GM12872 (cell line): ENCODE measurements around the gene LNX1.

Source experiments
- TF ChIP-seq, protein P1 (sequence below): IDR thresholded peaks from 3 replicates; pipeline ENCODE4 v1.5.1; 2011; ENCODE audit warnings: low read depth, mild to moderate bottlenecking, low read length, moderate library complexity; ENCODE audit not compliant: insufficient read depth

The LNX1 gene

DNA sequence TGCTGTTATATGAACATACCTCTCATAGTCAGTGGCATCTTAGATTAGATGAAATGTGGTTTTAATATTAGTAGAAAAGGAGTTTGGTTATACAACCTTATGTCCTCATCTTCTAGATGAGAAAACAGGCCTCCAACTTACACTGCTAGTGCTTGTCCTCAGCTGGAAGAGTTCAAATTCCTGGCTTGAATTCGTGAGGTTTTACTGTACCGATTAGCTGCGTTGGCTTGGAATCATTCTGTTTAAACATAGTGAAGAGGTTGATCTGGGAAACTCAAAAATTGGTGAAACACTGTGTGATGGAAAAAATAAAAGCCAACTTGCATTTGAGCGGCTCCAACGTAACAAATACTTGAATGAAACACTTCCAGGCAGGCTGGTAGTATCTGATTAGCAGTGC is 81.0 kb downstream of the LNX1 start:
- TF ChIP-seq, protein P1, sequence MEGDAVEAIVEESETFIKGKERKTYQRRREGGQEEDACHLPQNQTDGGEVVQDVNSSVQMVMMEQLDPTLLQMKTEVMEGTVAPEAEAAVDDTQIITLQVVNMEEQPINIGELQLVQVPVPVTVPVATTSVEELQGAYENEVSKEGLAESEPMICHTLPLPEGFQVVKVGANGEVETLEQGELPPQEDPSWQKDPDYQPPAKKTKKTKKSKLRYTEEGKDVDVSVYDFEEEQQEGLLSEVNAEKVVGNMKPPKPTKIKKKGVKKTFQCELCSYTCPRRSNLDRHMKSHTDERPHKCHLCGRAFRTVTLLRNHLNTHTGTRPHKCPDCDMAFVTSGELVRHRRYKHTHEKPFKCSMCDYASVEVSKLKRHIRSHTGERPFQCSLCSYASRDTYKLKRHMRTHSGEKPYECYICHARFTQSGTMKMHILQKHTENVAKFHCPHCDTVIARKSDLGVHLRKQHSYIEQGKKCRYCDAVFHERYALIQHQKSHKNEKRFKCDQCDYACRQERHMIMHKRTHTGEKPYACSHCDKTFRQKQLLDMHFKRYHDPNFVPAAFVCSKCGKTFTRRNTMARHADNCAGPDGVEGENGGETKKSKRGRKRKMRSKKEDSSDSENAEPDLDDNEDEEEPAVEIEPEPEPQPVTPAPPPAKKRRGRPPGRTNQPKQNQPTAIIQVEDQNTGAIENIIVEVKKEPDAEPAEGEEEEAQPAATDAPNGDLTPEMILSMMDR, result no peak

DNA sequence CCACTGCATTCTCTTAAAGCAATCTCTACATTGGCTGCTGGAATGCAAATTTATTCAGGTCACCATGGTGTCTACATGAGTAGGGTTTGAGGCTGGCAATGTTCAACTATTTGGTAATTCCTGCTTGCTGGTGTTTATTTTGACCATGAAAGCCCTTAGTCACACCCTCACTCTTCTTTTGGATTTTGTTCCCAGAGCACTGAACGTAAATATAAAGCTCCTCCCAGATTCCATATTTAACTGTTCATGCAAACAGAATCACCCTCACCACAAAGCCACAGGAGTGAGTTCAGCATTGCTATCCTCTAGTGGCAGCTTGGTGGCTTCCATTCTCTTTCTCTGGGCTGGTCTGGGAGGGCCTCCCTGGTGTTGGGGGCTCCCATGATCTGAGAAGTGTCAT is 82.8 kb downstream of the LNX1 start:
- TF ChIP-seq, protein P1, result no peak

DNA sequence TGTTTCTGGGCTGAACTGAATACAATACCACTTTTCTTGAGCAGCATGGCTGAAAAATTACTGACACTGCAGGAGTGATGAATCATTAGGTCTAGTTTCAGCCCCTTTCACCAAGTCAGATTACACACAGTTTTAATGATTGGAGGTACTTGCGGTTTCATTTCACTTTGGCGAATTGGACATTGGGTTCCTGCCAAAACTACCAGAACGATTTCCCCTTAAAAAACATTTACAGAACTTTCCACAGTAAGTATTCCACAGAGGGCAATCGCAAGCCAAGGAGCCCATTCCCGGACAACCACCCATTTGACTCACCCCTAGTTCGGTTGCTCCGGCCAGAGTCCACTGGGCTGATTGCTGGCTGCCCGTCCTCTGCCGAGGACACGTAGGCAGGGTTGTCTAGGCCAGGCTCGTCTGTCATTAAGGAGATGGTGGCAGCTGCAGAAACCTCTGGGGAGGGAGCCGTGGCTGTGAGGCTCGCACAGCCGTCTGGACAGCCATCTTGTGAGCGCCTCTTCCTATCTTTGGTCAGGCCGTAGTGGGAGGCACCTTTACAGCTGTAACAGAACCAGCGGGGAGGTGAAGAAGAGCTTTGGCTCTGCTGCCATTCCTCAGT is 83.5 kb downstream of the LNX1 start:
- TF ChIP-seq, protein P1, result no peak

DNA sequence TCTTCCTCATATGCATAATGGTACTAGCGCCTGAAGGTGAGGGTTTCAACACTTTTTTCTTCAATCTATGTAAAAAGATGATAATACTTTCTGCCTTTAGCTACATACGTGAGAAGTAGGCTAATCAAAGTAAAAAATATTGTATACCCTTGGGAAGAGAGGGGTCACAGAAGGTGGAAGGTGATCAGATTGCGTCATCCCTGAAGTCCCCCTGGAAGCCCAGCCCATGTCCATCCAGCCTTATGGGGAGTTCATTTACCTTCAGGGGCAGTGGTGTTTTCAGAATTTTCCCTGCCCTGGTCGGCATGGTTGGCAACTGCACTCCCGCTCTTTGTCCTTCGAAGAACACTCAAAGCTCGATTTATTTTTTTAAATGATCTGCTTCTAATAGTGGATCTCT is 84.2 kb downstream of the LNX1 start:
- TF ChIP-seq, protein P1, result no peak

DNA sequence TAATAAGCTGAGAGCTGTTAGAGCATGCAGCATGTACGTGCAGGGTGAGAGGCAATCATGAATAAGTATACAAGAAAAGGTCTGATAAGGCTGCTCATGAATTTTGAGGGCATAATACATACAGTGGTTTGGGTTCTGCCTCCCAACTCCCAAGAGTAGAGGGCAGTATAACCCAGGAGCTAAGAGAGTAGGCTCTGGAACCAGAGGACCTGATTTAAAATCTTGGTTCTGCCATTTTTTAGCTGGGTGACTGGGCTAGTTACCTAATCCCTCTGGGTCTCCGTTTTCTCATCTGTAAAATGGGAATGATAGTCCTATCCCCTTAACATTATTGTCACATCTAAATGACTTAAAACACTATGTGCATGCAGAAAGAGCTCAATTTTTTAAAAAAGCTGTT is 85.3 kb downstream of the LNX1 start:
- TF ChIP-seq, protein P1, result no peak

DNA sequence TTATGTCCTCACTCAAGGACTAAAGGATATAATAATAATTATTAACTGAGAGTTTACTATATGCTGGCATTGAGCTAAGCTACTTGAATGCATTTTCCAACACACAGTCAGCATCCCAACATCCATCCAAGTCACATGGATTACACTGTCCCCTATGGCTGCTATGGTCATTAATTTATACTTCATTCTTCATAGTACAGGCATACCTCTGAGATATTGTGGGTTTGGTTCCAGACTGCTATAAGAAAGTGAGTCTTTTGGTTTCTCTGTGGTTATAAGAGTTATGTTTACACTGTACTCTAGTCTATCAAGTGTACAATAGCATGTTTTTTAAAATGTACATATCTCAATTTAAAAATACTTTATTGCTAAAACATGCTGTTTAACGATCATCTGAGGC is 89.2 kb downstream of the LNX1 start:
- TF ChIP-seq, protein P1, result no peak

DNA sequence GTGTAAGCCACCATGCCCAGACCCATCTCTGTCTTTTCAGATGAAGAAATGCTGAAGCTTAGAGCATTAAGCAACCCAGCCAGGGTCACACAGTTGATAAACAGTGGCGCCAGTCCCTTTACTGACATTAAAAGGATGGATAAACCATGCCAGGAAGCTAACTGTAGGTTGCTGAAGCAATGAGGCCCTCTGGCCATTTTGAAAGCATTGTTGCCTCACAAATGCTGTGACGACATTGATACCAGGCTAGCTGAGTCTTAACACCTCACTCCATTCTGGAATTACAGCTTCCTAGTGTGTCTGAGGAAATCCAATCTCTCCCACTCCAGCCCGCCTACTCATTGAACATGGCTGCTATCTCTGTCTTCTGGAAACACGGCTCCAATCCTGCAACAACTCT is 89.7 kb downstream of the LNX1 start:
- TF ChIP-seq, protein P1, result no peak
